ENCODE data around the gene FNBP1. TPM values are rescaled to one million over a fixed set of nuclear protein-coding genes. Genes with fewer than 3 reads are reported as not detected.

Gene FNBP1
- total and polyA plus RNA-seq, 2 of the 8 experiments (the other 6 are each of a cell fraction or from before 2014, with no cell fraction given): 7.2 to 40.9 TPM

GRCh38 chr9:129849901-129850300, 193.1 kb downstream of the FNBP1 start:
- Histone ChIP-seq H2AFZ (ENCODE audit: low read length) (no peak overlapping the region), H3K27ac (ENCODE audit: low read depth, low read length) (no peak overlapping the region), H3K23me2 (ENCODE audit: low read depth, low read length) (no peaks in the 10 kb centered on the region), H4K8ac (ENCODE audit: extremely low read depth, insufficient read depth, low read length) (no peak overlapping the region), H3K23ac (ENCODE audit: insufficient read length) (no peak overlapping the region), H3K4me1 (replicated peaks in 1 of 4; ENCODE audit: control insufficient read depth in 3 of 4, insufficient read depth in 4 of 4, low read length in 3 of 4) (no peaks in the 10 kb centered on the region), H3K79me2 (ENCODE audit: control insufficient read depth in 1 of 2, insufficient read depth in 2 of 2, low read length in 2 of 2) (no peaks in the 10 kb centered on the region), H3K14ac (ENCODE audit: insufficient read length) (no peak overlapping the region), H2BK5ac (ENCODE audit: low read depth, low read length) (no peak overlapping the region), H3K4me3 (ENCODE audit: extremely low read depth in 1 of 4, insufficient read depth in 2 of 4, low read depth in 3 of 4, low read length in 4 of 4) (no peak overlapping the region), H3K27me3 (replicated peaks in 1 of 4; ENCODE audit: control insufficient read depth in 3 of 4, extremely low read depth in 1 of 4, insufficient read depth in 3 of 4, low read length in 3 of 4) (no peaks in the 10 kb centered on the region), H3K9me3 (ENCODE audit: insufficient read depth in 2 of 2, low read depth in 1 of 2, low read length in 1 of 2) (no peaks in the 10 kb centered on the region), H3K9ac (replicated peaks in 1 of 4; ENCODE audit: extremely low read depth in 1 of 4, low read depth in 3 of 4, low read length in 3 of 4) (no peak overlapping the region), H3K4me2 (ENCODE audit: insufficient read depth in 1 of 2, low read depth in 2 of 2, low read length in 2 of 2) (no peak overlapping the region), H2BK120ac (replicated peaks; ENCODE audit: low read depth, low read length) (no peak overlapping the region), H3K18ac (ENCODE audit: extremely low read depth, low read length) (no peak overlapping the region), H3K4ac (replicated peaks; ENCODE audit: insufficient read length, low read depth, low read length) (no peak overlapping the region), H2BK20ac (ENCODE audit: low read length) (no peak overlapping the region), H3K56ac (replicated peaks; ENCODE audit: insufficient read length, low read depth, low read length) (no peak overlapping the region), H2BK12ac (ENCODE audit: low read depth, low read length) (no peak overlapping the region), H3K36me3 (ENCODE audit: control insufficient read depth in 2 of 4, insufficient read depth in 4 of 4, low read length in 3 of 4) (peaks cover 0 to 9% (median 1%) of the 10 kb centered on the region in 4 experiments; a peak in 2 of 8 replicates), H4K20me1 (replicated peaks in 1 of 2; ENCODE audit: control insufficient read depth in 1 of 2, insufficient read depth in 2 of 2, low read length in 2 of 2) (peaks cover 2% of the 10 kb centered on the region in 2 experiments), H3K79me1 (ENCODE audit: low read depth, low read length) (no peaks in the 10 kb centered on the region; the same call in 1 of the 2 replicates), H4K91ac (replicated peaks; ENCODE audit: insufficient read length, low read length) (no peak overlapping the region), H2BK15ac (ENCODE audit: low read length) (no peak overlapping the region), H4K5ac (ENCODE audit: insufficient read length, low read depth, low read length) (no peak overlapping the region), H2AK5ac (ENCODE audit: low read depth, low read length) (no peak overlapping the region)
- FAIRE-seq: no peak
- CTCF ChIA-PET (ENCODE audit: partially characterized antibody): interaction anchor here (0.6 to 1.4 kb wide), 3 partner anchors 9 to 256 kb away, joined by 3 read pairs; no protein-coding TSS in a partner anchor
- TF ChIP-seq TAF1 (IDR thresholded peaks at IDR 0.05; ENCODE audit: low read depth, low read length) (no peak), CHD2 (IDR thresholded peaks at IDR 0.05; ENCODE audit: low read length) (no peak), ASH2L (IDR thresholded peaks at IDR 0.05; ENCODE audit: low read length) (no peak), CEBPB (IDR thresholded peaks at IDR 0.05; ENCODE audit: low read depth, low read length) (no peak), SRF (IDR thresholded peaks at IDR 0.05; ENCODE audit: low read depth, low read length) (no peak), POLR2AphosphoS5 (IDR thresholded peaks at IDR 0.05; ENCODE audit: low read depth, low read length) (no peak), SAP30 (IDR thresholded peaks at IDR 0.05; ENCODE audit: insufficient read depth, insufficient replicate concordance, low read length) (no peak)
- POLR2A ChIA-PET (ENCODE audit: partially characterized antibody): interaction anchor here (0.6 kb wide), 1 partner anchor 15 kb away, joined by 3 read pairs; the partner anchor contains the start of genes C9orf78 and USP20
- WGBS, 2 experiments (ENCODE audit: extremely low coverage in 1 of 2, insufficient coverage in 1 of 2, insufficient read length in 1 of 2, insufficient replicate concordance in 2 of 2, low coverage in 1 of 2, low lambda C conversion rate in 2 of 2, missing lambda C conversion rate in 1 of 2): 98% methylated on average over 6 of the region's 6 CpGs; no CpG with 5 or more reads in 1 of the 2 experiments
- no peak for DNase-seq (ENCODE audit: low read depth in 1 of 2, low spot score in 2 of 2)
